ENCODE results near the gene CHD6.

CHD6 gene

GRCh38 chr20:41622584-41622983, 4.4 kb upstream of the CHD6 start:
- DNase-seq, result no peak

DNA sequence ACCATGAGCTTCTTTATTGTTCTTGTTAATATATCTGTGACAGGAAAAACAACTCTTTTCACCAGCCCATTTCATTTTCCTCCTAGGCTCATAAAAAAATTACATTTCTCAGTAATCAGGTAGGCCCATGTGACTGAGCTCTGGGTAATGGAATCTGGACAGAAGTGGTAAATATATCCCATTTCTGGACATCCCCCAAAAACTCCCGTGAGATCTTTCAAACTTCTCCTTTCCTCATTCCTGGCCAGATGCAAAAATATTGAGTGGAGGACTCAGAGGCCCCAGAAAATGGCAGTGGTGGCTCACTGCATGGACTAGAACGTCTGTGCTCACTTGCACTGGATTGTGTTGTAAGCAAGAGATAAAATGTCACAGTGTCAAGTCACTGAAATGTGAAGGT, 3.8 kb upstream of the CHD6 start:
- DNase-seq, result no peak

- DNase-seq, result no peak
These were observed 3.2 kb upstream of the CHD6 start for GRCh38 chr20:41621421-41621820.

GRCh38 chr20:41619360-41620100, 1.4 kb upstream of the CHD6 start:
- no peak for DNase-seq

DNA sequence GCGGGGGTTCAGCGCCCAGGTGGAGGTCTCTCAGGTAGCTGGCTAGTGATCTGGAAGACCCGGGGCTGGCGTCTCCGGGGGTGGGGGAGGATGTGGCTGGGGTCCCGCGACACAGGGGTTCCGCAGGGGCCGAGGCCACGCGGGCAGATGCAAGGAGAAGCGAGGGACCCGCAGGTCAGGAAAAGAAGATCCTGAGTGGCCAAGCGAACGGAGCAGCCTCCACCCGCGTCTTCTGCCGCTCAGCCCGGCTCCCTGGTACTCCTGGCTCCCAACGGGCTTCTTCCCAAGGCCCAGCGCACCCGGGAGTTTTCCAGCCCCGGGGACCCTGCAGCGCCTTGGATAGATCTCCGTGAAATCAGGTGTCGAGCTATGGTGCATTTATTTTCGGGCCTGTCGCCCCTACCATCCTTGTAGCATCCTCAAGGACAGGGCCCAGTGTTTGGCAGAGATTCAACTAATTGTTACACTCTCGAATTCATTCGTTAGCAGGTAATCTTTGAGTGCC, 682 bp upstream of the CHD6 start:
- no peak for DNase-seq

GRCh38 chr20:41617059-41617901, 897 bp downstream of the CHD6 start:
- DNase-seq, result peak; percentile 20

GRCh38 chr20:41616228-41616627, 1.9 kb downstream of the CHD6 start:
- peak; percentile 19 for DNase-seq

- no peak for DNase-seq
These were observed 2.5 kb downstream of the CHD6 start for GRCh38 chr20:41615676-41616075.

DNA sequence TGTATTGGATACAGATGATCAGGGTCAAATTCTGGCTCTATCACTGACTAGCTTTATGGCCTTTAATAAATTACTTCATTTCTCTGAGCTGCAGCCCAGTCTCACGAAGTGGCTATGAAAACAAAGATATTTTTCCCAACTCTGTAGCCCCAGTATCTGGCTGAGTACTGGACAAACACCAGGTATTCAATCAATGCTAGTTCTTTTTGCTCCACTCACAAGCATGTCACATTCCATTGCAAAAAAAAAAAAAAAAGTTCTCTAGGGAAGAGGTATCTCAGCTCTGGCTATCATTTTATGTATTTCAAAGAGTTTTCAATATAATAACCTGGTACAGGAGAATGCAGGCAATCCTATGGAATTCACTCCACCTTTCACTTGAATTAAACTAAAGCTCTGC, 3.1 kb downstream of the CHD6 start:
- no peak for DNase-seq

DNA sequence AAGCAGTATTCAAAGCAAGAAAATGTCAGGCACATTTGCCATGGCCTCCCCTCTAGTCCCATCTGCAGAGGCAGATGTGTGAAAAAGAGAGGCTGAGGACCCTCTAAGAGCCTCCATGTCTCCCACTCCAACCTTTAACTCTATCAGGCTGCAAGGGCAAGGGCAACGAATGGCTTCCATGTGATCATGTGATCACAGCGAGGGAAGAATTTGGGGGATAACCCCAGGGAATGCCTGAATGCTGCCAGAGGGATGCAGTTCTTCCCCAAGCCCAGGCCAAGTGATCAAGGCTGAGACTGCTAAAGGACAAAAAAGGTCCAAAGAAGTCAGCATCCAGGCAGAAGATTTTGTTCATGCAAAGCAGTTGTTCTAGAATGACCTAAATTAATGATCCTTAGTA, 4.9 kb downstream of the CHD6 start:
- no peak for DNase-seq

DNA sequence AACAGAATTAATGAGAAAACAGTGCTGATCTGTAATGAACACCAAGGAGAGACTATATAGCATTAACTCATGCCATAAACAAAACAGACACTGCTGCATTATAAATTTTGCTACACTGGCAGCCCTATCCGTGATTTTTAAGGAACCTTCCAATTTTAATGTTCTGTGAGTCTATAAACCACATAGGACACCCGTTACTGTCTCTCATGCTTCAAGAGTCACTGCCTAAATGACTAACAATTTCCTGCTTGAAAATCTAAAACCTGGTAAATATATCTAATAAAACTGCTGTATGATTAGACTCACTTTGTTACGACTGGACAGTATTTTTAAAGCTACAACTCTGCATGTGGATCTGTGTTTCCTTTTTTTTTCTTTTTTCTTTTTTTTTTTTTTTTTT, 8.7 kb downstream of the CHD6 start:
- peak; percentile 8 for DNase-seq

- peak; percentile 7 for DNase-seq
These were observed 9.6 kb downstream of the CHD6 start for GRCh38 chr20:41608606-41609005.

DNA sequence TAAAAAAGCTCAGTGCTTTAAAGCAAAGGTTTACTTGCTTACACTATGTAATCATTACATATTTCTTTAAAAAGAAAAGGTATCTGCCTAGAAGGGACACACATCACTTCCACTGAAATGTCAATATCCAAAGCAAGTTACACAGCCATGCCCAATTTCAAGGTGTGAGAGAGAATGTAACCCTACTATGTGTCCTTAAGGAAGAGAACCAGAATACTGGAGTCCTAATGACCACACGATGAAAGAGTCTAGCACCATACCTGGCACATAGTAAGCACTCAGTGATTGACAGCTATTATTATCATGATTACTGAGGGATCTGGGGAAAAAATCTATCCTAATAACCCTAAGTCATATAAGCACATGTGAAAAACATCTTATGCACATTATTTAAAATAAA, 10.4 kb downstream of the CHD6 start:
- DNase-seq, result no peak

DNA sequence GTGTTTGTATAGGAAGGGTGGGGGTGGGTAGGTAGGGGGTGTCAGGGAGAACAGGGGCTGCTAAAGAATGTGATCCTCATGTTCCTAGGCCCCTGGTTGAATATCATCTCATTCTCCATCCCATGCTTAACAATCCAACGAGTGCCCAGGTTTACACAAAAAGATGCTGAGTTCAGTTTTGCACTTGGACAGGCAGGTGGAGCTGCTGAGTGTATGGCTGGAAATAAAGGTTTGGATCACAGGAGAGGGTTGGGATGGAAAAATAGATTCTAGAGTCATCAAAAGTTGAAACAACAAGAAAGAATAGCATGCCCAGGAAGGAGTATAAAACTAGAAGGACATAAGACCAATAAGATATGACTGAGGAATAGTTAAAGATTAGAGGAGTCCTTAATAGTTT, 14.2 kb downstream of the CHD6 start:
- DNase-seq, result no peak

DNA sequence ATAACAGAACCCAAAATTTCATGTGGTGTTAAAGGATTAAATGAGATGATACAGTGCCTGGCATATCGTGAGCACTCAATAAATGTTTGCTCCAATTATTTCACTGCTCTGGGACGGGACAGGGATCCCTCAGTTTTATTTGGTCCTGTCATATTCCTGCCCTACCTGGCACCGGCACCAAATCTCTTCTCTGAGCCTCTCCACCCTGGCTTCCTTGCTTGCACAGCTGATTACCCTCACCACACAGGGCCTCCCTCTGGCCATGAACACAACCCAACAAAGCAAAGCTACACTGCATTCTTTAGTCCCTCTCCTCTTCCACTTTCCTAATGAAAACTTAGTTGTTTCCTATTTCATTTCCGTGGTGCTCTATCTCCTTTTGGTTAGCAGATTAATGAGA, 16.4 kb downstream of the CHD6 start:
- no peak for DNase-seq

DNA sequence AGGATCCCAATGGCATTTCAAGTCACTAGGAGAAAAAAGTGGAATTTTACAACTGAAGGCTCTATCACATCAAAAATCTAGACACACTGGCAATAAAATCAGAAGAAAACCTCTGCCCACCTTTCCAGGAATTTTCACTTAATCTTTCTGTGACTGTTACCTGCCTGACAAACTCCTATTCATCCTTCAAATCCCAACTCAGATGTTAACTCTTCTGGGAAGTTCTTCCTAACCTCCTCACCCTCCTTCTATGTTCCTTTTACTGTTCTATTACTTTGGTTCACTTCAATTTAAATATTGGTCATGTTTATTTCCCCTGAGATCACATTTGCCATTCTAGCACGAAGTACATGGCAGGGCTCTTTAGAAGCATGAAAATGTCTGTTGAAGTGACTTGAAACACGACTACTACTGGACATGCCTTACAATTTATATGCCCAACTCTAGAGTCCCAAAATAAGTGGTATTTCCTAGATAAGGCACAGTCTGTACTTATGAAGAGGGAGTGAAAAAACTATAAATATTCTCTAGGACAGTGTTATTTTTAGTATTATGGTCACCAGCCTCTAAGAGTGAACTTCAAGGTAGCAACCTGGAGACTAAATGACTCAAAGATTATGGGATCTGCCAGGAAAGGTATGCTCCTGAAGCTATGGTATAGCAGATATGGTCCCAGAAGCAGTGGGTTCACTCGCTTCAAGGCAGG, 17.1 kb downstream of the CHD6 start:
- DNase-seq, result no peak

DNA sequence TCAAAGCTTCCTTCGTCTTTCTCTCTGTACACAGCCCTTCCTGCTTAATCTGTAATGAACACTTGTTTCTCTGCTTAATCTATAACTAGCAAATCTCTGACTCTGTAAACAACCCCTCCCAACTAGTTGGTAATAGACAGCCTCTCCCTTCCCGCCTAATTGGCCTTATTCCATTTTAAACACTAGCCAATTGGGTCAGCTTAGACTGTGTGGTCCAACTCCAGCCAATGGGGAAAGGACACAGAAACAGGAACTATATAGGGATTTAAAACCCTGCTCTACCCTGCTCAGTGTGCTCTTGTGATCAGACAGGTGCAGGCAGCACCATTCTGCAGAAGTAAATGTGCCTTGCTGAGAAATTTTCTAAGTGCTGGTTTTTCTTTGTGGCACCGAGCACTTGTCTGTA, 18.5 kb downstream of the CHD6 start:
- DNase-seq, result no peak

GRCh38 chr20:41598719-41599118, 19.5 kb downstream of the CHD6 start:
- no peak for DNase-seq

- DNase-seq, result no peak
These were observed 23.5 kb downstream of the CHD6 start for GRCh38 chr20:41594514-41595322.

DNA sequence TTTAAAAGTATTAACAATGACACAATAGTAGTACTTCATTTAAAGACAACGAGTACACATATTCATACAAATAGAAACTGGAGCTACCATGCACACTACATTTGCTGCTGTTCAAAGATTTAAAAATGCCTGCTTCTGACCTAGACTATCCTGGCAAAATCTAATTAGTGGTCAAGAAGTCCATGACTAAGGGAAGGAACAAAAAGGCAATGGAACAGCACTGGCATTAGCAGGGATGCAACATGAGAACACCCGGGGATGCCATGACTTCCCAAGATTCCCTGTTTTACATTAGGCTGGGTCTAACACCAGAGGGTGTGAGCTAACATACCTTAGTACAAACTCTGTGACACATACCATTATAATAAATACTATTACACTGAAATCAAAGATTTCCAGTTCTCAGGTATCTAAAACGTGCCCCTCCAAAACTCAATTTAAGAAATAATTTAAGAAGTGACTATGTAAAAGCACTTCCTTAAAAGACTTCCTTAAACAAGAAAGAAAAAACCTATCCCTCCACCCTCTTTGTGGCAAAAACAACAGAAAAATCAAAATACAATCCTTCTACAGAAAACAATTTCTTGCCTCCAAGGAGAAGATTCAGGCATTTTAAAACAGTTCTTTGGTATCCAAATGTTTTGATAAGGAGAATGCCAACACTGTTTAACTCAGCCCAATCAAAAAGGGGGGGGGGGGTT, 25.5 kb downstream of the CHD6 start:
- DNase-seq, result no peak

- DNase-seq, result no peak
These were observed 30.2 kb downstream of the CHD6 start for GRCh38 chr20:41587956-41588355.

- DNase-seq, result no peak
These were observed 30.7 kb downstream of the CHD6 start for GRCh38 chr20:41587523-41587922.
